Measurements from ENCODE around the gene KIAA0825.

The KIAA0825 gene

GRCh38 chr5:94457788-94458187 is 160.6 kb downstream of the KIAA0825 start:
- in situ Hi-C loops (cut with HindIII; ENCODE audit: low sequenced_read_pairs): no loop called here

GRCh38 chr5:94445726-94446125 is 172.7 kb downstream of the KIAA0825 start:
- in situ Hi-C loops (cut with HindIII; ENCODE audit: low sequenced_read_pairs): no loop called here

- in situ Hi-C loops (cut with HindIII; ENCODE audit: low sequenced_read_pairs): no loop called here
Observed at GRCh38 chr5:94442991-94443390, 175.4 kb downstream of the KIAA0825 start.

- in situ Hi-C loops (cut with HindIII; ENCODE audit: low sequenced_read_pairs): no loop called here
Observed at GRCh38 chr5:94442076-94442475, 176.3 kb downstream of the KIAA0825 start.

- in situ Hi-C loops (cut with HindIII; ENCODE audit: low sequenced_read_pairs): no loop called here
Observed at GRCh38 chr5:94440015-94440414, 178.4 kb downstream of the KIAA0825 start.

GRCh38 chr5:94433397-94434163 is 184.8 kb downstream of the KIAA0825 start:
- in situ Hi-C loops (cut with HindIII; ENCODE audit: low sequenced_read_pairs): no loop called here

GRCh38 chr5:94432499-94432898 is 185.9 kb downstream of the KIAA0825 start:
- in situ Hi-C loops (cut with HindIII; ENCODE audit: low sequenced_read_pairs): no loop called here

- in situ Hi-C loops (cut with HindIII; ENCODE audit: low sequenced_read_pairs): no loop called here
Observed at GRCh38 chr5:94431696-94432095, 186.7 kb downstream of the KIAA0825 start.

- in situ Hi-C loops (cut with HindIII; ENCODE audit: low sequenced_read_pairs): no loop called here
Observed at GRCh38 chr5:94429566-94429965, 188.8 kb downstream of the KIAA0825 start.

- in situ Hi-C loops (cut with HindIII; ENCODE audit: low sequenced_read_pairs): no loop called here
Observed at GRCh38 chr5:94425396-94425795, 193.0 kb downstream of the KIAA0825 start.

- in situ Hi-C loops (cut with HindIII; ENCODE audit: low sequenced_read_pairs): no loop called here
Observed at GRCh38 chr5:94423411-94423810, 195.0 kb downstream of the KIAA0825 start.

GRCh38 chr5:94422812-94423211 is 195.6 kb downstream of the KIAA0825 start:
- in situ Hi-C loops (cut with HindIII; ENCODE audit: low sequenced_read_pairs): no loop called here

GRCh38 chr5:94420885-94421284 is 197.5 kb downstream of the KIAA0825 start:
- in situ Hi-C loops (cut with HindIII; ENCODE audit: low sequenced_read_pairs): no loop called here

GRCh38 chr5:94415798-94416197 is 202.6 kb downstream of the KIAA0825 start:
- in situ Hi-C loops (cut with HindIII; ENCODE audit: low sequenced_read_pairs): no loop called here

- in situ Hi-C loops (cut with HindIII; ENCODE audit: low sequenced_read_pairs): no loop called here
Observed at GRCh38 chr5:94409440-94409839, 209.0 kb downstream of the KIAA0825 start.

- in situ Hi-C loops (cut with HindIII; ENCODE audit: low sequenced_read_pairs): no loop called here
Observed at GRCh38 chr5:94407023-94407422, 211.4 kb downstream of the KIAA0825 start.

GRCh38 chr5:94403483-94403882 is 214.9 kb downstream of the KIAA0825 start:
- in situ Hi-C loops (cut with HindIII; ENCODE audit: low sequenced_read_pairs): no loop called here

- in situ Hi-C loops (cut with HindIII; ENCODE audit: low sequenced_read_pairs): no loop called here
Observed at GRCh38 chr5:94402096-94402495, 216.3 kb downstream of the KIAA0825 start.

- in situ Hi-C loops (cut with HindIII; ENCODE audit: low sequenced_read_pairs): no loop called here
Observed at GRCh38 chr5:94397508-94397907, 220.9 kb downstream of the KIAA0825 start.

GRCh38 chr5:94396687-94397086 is 221.7 kb downstream of the KIAA0825 start:
- in situ Hi-C loops (cut with HindIII; ENCODE audit: low sequenced_read_pairs): no loop called here

GRCh38 chr5:94395468-94395867 is 222.9 kb downstream of the KIAA0825 start:
- in situ Hi-C loops (cut with HindIII; ENCODE audit: low sequenced_read_pairs): no loop called here

GRCh38 chr5:94391996-94392395 is 226.4 kb downstream of the KIAA0825 start:
- in situ Hi-C loops (cut with HindIII; ENCODE audit: low sequenced_read_pairs): no loop called here

- in situ Hi-C loops (cut with HindIII; ENCODE audit: low sequenced_read_pairs): no loop called here
Observed at GRCh38 chr5:94389515-94389899, 228.9 kb downstream of the KIAA0825 start.

Measured in DLD1 (cell line).